HG02973 (cell line): Measurements from ENCODE around the gene MMP10.
"Not testable (repeated sequence)": the region's sequence is repeated elsewhere in the genome, so short reads cannot be mapped to it uniquely, and the experiment has no call there.

Source experiments
- ATAC-seq: cut with Tn5 transposase; IDR thresholded peaks from one replicate; pipeline ENCODE4 v1.9.1; 2021; ENCODE audit warnings: moderate library complexity; ENCODE audit not compliant: unreplicated experiment

The MMP10 gene

DNA sequence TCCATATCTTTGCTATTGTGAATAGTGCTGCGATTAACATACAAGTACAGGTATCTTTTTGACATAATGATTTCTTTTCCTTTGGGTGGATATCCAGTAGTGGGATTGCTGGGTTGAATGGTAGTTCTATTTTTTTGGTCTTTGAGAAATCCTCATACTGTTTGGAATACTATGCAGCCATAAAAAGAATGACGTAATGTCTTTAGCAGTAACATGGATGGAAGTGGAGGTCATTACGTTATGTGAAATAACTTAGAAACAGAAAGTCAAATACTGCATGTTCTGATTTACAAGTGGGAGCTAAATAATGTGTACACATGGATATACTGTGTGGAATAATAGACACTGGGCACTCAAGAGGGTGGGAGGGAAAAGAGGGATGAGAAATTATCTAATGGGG, 4.0 kb upstream of the MMP10 start:
- ATAC-seq = no peak

DNA sequence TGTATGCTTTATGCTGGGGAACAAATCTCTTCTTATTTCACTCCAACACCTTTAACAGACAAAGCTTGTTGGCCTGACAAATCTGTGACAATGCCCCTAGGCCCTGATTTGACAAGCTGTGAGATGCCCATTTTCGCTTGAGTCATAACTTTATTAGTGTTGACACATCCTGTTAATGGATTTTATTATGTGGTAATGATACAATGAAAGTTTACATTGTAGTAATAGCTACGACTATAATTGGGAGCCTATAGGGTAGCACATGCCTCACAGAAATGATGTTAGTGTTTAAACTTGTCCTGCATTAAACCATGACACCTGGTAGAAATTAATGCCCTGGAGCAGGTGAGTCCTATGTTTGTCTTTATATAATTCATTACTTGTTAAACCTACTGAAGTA, 3.3 kb upstream of the MMP10 start:
- no peak for ATAC-seq

DNA sequence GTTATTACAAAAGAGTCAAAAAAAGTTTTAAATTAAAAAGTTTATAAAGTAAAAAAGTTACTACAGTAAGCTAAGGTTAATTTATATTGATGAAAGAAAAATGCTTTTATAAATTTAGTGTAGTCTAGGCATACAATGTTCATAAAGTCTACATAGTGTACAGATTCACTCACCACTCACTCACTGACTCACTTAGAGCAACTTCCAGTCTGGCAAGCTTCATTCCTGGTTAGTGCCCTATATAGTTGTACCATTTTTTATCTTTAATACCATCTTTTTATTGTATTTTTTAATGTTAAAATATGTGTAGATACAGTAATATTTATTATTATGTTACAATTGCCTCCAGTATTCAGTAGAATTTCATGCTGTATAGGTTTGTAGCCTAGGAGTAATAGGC, 2.6 kb upstream of the MMP10 start:
- ATAC-seq = no peak

DNA sequence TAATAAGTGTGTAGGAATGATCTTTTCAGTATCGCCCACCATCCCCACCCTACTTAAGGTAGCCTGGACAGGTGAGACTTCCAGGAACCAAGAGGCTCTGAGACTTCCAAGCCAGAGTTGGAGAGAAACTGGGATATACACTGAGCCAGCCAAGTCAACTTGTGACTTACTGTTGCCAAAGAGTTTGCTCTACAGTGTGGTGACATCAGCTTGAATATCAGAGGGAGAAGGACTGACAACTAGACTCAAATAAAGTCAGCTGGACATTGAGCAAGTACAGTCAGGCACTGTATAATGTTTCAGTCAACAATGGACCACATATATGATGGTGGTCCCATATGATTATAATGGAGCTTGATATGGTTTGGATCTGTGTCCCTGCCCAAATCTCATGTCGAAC, 1.2 kb upstream of the MMP10 start:
- ATAC-seq = no peak

DNA sequence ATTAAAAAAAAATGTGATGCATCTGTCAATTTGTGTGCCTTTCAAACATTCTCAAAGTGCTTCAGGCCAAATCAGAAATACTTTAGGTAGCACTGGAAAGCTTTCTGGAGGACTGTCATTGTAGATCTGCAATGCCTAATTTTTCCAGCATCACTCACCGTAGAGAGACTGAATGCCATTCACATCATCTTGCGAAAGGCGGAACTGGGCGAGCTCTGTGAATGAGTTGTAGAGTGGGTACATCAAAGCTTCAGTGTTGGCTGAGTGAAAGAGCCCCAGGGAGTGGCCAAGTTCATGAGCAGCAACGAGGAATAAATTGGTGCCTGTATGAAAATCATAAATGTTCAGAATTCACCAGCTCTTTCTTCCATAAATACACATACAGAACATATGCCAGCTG, 4.0 kb downstream of the MMP10 start:
- ATAC-seq = no peak

- no peak for ATAC-seq
Observed at GRCh38 chr11:102773386-102773785, 7.0 kb downstream of the MMP10 start.

DNA sequence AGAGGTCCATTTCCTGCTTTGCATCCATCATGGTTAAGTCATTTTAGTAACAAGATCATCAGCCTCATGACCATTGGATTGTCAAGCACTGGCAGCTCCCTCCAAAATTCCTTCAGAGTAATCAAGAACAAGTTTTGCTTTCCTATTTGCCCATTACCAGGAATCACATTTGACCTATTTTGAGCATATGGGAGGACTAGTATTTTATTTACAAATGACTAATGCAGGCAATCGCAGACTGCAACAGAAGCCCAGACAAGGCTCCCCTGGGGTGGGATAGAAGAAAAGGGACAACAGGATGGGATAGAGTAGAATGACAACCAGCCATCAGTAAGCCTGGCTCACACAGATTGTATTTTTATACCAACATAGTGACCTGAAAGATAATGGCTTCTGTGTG, 9.1 kb downstream of the MMP10 start:
- no peak for ATAC-seq

DNA sequence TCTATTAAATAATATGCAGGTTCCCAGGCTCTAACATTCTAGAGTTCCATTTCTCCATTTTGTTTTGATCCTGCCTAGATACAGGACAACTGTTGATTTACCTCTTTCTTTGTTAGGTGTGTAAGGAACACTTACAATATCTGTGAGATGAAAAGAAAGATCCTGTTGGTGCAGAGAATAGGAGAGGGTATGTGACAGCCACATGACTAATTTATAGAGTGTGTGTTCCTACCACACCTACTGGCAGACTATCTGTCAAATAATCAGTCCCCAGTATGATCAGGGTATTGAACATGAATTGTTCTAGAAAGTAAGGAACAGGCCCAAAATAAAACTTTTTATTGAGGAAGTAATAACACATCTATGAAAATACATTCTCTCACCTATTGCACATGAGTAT, 10.2 kb downstream of the MMP10 start:
- no peak for ATAC-seq

DNA sequence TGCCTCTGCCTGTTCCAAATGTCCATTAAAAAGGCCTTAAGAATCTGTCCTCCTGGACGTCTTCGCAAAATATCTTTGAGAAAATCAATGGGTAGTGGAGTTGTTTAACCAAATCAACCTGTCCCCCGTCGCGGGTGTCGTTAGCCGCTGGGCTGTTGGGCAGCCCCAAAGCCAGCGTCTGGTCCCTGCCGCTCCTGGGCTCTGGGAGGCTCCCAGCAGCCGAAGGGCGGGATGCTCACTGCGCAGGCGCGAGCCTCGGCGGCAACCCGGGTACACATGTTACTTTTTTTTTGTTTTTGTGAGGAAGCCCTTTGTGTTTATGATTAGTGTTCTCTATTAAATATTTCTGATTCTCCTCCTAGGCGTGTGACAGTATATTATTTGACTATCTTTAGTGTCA, 12.6 kb downstream of the MMP10 start:
- no peak for ATAC-seq

DNA sequence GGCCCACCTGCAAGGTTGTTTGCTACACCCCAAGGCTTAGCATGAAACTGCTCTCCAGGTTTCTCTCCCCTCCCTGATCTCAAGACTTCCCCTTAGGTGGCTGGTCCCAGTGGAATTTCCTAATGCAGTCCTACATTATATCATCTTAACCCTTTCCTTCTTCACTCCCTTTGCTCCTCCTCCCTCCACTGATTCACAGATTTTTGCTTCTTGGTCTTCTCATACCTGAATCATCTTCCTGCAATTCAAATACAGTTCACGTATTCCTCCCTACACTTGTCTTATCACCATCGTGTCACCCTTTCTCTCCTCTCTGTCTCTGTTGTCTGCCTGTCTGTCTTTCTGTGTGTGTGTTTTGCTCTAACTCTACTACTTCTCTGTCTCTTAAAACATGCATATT, 17.0 kb downstream of the MMP10 start:
- ATAC-seq = no peak

DNA sequence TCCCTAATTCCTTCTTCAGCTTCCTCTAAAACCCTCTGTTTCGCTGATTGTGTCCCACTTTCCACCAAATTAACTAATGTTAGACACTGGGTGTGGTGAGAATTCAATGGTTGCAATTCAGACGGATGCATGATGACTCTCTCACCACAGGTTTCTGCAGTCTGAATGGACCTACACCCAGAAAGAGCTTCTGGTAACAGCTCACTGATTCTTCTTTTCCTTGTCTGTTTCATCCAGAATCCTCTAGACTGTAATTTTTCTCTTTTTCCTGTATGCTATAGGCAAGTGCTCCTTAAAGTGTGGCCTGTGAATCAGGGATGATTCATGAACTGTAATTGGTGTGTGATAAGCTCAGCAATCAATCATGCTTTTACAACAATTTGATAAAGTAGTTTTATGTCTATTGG, 18.1 kb downstream of the MMP10 start:
- no peak for ATAC-seq

- no peak for ATAC-seq
Observed at GRCh38 chr11:102761646-102762238, 18.7 kb downstream of the MMP10 start.

DNA sequence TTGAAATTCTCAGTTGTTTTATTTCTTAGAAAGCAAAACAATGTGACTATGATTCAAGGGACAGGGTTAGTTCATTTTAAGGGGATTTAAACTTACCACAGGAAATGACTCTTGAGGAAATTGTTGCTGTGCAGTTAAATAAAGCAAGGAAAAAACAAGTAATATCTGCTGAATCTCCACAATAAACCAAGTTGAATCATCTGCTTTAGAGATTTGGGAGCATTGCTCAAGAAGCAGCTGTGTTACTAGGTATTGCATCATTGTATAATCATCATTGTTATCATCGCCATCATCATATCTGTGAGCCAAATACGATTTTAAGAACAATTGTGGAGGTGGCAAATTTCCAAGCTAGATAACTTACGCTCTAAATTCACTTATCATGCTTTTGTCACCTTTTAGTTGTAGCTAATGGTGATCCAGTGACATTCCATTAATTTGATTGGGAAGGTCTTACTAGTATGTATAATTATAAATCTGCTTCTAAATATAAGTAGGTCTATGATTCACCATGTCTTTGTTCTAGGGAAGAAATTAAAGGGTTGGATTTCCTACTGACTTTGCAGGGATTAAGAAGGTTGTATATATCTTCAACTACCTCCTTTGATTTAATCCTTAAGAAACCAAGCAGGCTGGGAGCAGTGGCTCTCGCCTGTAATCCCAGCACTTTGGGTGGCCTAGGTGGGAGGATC, 19.9 kb downstream of the MMP10 start:
- ATAC-seq = no peak

GRCh38 chr11:102757823-102758549, 22.4 kb downstream of the MMP10 start:
- ATAC-seq = no peak

- ATAC-seq = no peak
Observed at GRCh38 chr11:102753267-102753666, 27.2 kb downstream of the MMP10 start.

- ATAC-seq = no peak
Observed at GRCh38 chr11:102751673-102752072, 28.8 kb downstream of the MMP10 start.

- no peak for ATAC-seq
Observed at GRCh38 chr11:102749101-102749722, 31.2 kb downstream of the MMP10 start.

DNA sequence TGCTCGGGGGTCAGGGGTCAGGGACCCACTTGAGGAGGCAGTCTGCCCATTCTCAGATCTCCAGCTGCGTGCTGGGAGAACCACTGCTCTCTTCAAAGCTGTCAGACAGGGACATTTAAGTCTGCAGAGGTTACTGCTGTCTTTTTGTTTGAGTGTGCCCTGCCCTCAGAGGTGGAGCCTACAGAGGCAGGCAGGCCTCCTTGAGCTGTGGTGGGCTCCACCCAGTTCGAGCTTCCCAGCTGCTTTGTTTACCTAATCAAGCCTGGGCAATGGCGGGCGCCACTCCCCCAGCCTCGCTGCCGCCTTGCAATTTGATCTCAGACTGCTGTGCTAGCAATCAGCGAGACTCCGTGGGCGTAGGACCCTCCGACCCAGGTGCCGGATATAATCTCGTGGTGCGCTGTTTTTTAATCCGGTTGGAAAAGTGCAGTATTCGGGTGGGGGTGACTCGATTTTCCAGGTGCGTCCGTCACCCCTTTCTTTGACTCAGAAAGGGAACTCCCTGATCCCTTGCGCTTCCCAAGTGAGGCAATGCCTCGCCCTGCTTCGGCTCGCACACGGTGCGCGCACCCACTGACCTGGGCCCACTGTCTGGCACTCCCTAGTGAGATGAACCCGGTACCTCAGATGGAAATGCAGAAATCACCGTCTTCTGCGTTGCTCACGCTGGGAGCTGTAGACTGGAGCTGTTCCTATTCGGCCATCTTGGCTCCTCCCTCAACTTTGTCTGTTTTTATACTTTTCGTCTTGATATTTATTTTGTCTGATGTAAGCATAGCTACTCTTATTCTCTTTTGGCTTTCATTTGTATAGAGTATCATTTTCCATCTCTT, 33.5 kb downstream of the MMP10 start:
- not testable (repeated sequence) for ATAC-seq

GRCh38 chr11:102734650-102735049, 45.8 kb downstream of the MMP10 start:
- no peak for ATAC-seq

DNA sequence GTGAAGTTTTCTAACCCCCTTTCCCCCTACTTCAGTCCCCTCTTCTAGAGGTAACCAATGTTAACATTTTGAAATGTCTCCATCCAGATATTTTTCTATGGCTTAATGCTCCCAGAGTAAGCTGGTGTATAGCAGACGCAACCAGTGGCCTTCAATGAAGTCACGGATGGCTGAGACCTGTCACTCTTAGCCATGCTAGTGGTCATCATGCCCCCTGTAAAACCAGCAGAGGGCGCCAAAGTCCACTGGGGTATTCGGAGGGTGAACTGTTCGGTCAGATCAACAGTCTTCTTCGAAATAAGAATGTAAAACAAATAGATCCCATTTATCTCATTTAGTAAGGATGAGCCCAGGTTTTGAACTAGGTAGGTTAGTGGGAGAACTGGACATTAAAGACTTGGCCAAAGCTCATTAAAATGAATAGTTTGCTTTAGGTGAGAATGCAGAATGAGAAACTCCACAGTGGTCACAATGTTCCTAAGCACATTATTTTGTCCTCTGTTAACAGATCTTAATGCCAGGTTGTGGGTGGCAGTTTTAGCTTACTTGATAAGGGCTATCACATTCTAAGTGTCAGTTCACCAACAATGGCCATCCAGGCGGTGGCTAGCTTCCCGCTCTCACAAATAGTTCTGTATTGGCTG, 47.1 kb downstream of the MMP10 start:
- ATAC-seq = peak; percentile 90
